IPS DF 4.7 (cell line): ENCODE results near the gene RALBP1.
"Not testable (repeated sequence)": the region's sequence is repeated elsewhere in the genome, so short reads cannot be mapped to it uniquely, and the experiment has no call there.

Source experiments
- DNase-seq: peaks from one replicate; pipeline ENCODE4 v3.0.0-alpha.2; 2013; ENCODE audit warnings: low spot score; ENCODE audit errors: extremely low read depth

RALBP1 gene

GRCh38 chr18:9474983-9475642 lies at the start of gene RALBP1:
RALBP1 (plus strand) TSS chr18:9475513; CDS start chr18:9513046, 37,533 bp downstream.
- DNase-seq: peak; percentile 91

- DNase-seq: no peak
Measured at GRCh38 chr18:9426753-9427152, 48.6 kb upstream of the RALBP1 start.

DNA sequence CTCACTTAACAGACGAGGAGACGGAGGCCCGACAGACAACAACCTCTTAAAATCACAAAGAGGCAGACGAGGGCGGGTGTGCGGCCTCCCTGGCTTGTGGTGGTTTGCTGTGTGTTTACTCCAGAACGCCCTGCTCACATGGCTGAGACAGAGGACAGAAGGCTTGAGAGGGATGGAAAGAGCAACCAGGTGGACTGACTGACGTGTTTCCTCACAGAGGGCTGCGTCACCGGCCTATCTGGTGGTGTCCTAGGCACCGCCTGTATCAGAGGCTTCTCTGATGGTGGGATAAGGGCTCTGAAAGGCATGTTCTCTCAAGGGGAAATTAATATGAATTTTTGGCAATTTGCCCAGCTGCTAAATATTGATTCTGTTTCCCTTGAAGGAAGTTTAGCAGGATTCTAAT lies 47.0 kb upstream of the RALBP1 start:
- no peak for DNase-seq

- no peak for DNase-seq
Measured at GRCh38 chr18:9428862-9429661, 46.3 kb upstream of the RALBP1 start.

GRCh38 chr18:9429662-9429993 lies 45.7 kb upstream of the RALBP1 start:
- DNase-seq: no peak

DNA sequence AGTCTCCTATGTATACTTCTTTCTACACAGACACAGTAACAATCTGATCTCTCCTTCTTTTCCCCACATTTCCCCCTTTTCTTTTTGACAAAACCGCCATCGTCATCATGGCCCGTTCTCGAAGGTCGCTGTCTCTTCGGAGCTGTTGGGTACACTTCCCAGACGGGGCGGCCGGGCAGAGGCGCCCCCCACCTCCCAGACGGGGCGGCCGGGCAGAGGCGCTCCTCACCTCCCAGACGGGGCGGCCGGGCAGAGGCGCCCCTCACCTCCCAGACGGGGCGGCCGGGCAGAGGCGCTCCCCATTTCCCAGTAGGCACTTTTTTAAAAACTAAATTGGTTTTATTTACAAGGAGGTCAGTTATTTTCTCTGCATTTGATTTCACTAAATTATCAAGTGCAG lies 45.0 kb upstream of the RALBP1 start:
- DNase-seq: not testable (repeated sequence)

DNA sequence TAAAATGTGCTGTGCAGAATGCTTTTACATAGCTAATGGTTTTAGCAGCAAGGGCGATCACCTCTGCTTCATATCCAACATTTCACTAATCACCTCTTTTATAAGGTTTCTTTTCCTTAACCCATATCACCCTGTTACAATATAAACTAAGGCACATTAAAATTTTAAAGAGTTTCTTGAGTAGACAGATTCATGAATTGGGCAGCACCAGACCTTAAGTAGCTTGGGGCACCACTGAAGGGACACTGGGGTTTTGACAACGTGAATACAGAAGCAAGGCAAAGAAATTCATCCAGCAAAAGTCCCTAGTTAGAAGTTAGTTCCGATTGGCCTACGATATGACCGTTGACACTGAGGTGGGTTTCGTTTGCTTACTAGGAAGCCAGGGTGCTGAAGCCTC lies 44.0 kb upstream of the RALBP1 start:
- DNase-seq: no peak

DNA sequence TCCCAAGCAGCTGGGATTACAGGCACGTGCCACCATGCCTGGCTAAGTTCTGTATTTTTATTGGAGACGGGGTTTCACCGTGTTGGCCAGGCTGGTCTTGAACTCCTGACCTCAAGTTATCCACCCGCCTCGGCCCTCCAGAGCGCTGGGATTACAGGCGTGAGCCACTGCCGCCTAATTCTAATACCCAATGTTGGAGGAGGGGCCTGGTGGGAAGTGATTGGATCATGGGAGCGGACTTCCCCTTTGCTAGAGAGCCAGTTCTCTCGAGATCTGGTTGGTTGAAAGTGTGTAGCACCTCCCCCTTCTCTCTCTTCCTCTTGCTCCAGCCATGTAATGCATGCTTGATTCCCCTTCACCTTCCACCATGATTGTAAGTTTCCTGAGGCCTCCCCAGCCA lies 42.2 kb upstream of the RALBP1 start:
- not testable (repeated sequence) for DNase-seq

DNA sequence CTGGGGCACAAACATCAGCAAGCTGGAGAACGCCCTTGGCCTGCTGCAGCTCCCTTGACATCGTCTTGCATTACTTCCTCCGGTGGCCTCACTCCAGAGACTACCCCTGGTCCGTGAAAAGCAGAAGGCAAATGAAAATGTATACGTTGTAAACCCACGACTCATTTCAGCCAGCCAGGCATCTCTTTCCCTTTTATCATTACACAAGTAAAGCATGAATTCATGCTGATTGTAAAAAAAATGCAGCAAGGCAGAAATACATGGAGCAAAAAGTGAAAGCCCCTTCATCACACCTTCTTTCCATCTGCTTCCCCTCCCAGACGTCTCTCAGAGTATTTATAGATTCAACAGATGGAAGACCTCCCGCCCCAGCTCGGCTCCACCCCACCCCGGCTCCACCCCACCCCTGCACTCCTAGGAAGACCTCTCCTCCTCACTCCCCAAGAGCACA lies 41.6 kb upstream of the RALBP1 start:
- no peak for DNase-seq

DNA sequence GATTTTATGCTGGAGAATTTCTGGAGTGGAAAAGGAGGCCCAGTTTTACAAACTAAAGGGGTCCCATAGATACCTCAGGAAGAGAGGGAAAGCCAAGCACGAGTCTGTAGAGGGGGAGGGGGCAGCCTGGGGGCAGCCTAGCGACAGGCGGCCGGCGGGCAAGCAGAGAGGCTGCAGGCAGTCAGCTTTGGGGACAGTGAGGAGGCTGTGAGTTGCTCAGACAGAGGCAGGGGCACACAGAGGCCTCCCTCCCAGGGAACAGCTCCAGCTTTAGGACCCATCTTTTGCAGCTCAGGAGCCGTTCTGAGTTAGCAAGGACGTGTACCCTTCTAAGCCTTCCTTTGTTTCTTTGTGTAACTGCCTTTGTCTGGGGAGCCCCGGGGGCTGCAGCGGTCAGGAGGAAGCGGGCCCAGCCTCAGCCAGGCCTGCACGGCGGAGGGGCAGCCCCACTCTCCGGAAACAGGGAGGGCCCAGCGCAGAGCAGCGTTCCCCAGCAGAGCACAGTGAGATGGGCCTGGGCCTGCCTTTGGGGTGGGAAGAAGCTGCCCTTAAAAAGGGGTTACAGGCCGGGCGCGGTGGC lies 41.1 kb upstream of the RALBP1 start:
- no peak for DNase-seq

DNA sequence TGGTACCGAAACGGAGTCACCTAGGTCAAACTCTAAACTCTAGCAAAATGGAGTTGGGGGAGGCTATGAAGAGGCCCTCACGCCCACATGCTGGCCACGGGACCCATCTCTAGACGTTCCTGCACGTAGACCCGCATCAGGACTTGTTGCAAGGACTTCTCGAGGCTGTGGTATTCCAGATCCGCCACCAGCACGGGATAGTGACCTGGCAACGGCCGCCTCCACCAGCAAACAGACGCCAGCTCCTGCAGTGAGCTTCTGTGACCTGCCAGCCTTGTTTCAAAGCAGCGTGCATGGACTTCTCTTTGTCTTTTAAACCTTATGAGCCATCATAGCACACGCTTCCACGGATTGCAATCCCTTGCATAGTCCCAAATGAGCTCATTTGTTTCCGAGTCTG lies 40.3 kb upstream of the RALBP1 start:
- DNase-seq: no peak

DNA sequence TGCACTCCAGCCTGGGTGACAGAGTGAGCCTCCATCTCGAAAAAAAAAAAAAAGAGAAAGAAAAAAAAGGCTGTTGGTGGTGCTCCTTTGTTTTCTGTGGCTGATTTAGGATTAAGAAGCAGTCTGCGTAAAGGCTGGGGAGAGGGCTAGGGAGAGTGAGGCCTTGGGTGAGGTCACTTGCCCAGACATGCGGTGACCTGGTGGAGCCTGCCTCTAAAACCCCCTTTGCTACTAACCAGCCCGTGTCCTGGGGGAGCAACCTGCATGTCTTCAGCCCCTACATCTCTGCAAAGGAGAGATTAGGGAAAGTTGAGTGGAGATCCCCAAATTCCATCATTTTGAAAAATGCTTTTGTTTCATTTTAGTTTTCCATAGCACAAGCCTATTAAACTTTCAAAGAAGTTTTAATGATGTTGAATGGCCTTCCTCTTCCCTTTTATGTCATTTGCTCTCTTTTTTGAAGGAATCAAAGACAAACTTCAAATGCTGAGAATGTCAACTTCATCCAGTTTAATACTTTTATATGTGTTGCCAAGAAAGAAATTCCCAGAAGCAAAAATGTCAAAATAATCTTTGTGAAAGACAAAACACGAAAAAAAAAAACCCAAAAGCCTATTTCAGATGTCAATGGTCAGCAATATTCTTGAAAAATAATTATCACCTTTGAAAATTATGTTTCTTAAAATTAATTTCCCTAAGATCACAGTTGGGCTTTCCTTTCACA lies 38.9 kb upstream of the RALBP1 start:
- no peak for DNase-seq

- DNase-seq: no peak
Measured at GRCh38 chr18:9437021-9437437, 38.3 kb upstream of the RALBP1 start.

DNA sequence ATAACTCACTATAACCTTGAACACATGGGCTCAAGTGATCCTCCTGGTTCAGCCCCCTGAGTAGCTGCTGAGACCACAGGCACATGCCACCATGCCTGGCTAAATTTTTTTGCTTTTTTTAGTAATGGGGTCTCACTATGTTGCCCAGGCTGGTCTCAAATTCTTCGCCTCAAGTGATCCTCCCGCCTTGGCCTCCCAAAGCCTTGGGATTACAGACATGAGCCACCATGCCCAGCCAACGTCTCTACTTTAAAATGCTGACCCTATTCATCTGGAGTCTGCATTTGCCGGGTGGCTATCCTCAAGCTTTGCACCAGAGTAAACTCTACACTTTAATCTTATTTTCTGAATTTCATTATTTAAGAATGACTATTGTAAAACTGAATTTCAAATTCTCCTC lies 37.6 kb upstream of the RALBP1 start:
- DNase-seq: no peak

- no peak for DNase-seq
Measured at GRCh38 chr18:9441061-9441460, 34.3 kb upstream of the RALBP1 start.

DNA sequence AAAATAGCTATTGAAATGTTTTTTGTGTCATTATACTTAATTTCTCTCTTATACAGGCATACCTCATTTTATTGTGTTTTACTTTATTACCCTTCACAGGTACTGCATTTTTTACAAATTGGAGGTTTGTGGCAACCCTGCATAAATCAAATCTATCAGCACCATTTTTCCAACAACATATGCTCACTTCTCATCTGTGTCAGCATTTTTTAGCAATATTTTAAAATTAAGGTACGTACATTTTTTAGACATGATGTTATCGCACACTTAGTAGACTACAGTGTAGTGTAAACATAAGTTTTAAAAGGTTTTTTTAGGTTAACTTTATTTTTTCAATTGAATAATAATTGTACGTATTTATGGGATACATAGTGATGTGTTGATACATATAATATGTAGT lies 30.8 kb upstream of the RALBP1 start:
- DNase-seq: no peak

- DNase-seq: no peak
Measured at GRCh38 chr18:9446839-9447238, 28.5 kb upstream of the RALBP1 start.

DNA sequence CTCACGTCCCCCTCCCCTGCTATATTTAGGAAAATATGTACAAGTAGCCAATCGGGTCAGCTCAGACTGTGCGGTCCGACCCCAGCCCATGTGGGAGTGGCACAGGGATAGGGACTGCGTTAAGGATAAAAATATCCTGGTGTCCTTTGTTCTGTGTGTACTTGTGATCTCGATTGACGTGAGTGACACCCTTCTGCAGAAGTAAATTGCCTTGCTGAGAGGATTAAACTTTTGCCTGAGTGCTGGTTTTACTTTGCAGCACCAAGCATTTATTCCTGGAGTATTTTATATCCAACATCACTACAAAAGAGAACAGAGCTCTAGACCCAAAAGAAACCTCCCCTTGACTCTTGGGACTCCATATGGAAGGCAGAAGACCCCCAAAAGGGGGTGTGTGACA lies 28.0 kb upstream of the RALBP1 start:
- no peak for DNase-seq

DNA sequence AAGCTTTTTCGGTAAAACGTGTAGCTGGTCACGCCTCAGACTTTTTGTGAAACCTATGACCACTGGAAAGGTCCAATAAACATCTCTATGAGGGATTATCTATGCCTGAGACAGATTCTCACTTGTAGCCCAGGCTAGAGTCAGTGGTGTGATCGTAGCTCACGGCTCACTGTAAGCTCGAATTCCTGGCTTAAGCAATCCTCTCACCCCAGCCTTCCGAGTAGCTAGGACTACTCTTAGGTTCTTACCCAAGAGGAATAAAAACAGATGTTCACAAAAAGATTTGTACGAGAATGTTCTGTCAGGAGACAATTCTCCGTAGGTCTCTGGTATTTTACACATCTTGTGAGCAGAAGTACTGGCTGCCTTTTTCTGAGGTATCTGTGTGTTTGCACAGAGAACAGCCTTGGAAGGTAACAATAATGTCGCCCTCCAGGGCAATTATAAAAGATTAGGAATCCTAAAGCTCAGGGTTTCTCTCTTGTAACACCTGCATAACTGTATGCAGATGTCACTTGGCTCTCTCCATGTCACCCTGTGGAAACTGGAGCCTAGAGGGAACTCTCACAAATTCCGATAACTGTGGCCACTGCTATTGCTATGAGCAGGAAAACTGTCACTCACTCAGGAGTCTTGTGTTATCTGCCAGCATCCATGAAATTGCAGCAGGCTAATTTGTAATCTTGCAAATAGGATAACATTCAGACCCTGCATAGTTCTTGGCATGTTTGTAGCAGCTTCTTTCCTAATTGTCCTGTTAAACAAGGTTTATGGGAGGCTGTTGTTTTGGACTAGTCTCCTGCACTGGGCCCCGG lies 25.5 kb upstream of the RALBP1 start:
- DNase-seq: no peak

- not testable (repeated sequence) for DNase-seq
Measured at GRCh38 chr18:9450920-9451319, 24.4 kb upstream of the RALBP1 start.

GRCh38 chr18:9453283-9453682 lies 22.0 kb upstream of the RALBP1 start:
- DNase-seq: no peak
